ENCODE measurements around the gene H2BW2. TPM values are rescaled to one million over a fixed set of nuclear protein-coding genes. Genes with fewer than 3 reads are reported as not detected.

H2BW2 gene
- not detected for total RNA-seq

DNA sequence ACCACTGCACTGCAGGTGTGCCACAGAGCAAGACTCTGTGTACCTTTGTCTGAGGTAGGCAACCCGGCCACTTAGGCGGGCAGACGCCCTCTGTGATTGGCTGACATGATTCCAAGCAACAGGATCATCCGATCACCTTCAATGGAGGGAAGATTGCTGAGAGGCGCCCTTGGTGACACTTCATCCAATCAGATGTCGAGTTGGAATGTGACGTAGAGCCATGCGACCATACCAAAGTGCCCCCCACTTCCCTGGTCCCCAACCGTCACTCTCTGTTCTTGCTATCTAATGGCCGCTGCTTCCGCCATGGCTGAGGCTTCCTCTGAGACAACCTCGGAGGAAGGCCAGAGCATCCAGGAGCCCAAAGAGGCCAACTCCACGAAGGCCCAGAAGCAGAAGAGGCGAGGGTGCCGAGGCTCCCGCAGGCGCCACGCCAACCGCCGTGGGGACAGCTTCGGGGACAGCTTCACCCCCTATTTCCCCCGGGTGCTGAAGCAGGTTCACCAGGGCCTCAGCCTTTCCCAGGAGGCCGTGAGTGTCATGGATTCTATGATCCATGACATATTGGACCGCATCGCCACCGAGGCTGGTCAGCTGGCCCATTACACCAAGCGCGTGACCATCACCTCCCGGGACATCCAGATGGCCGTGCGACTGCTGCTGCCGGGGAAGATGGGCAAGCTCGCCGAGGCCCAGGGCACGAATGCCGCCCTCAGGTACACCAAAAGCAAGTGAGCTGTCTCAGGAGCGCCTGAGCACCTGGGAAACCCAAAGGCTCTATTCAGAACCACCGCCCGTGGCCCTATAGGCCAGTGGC is at the start of gene H2BW2:
Gene H2BW2, plus strand, starts transcription at position 268 of the 817 bp plus-strand sequence. Its CDS starts 39 bp downstream, at position 307.
- intact Hi-C loops (cut with DNase I), result no loop called here
- Histone ChIP-seq H3K36me3 (no peaks in the 10 kb centered on the region), H3K4me1 (no peaks in the 10 kb centered on the region), H3K4me3 (no peak within 1 kb of the TSS), H3K27me3 (peaks cover 0 to 4% (median 0%) of the 10 kb centered on the region in 4 donors), H3K9me3 (no peaks in the 10 kb centered on the region), H3K27ac (replicated peaks in 1 of 4) (no peak within 1 kb of the TSS)
- DNase-seq (ENCODE audit: extremely low spot score), result no peak
- TF ChIP-seq POLR2AphosphoS5 (IDR thresholded peaks at IDR 0.05) (no peak), POLR2A (IDR thresholded peaks at IDR 0.05; ENCODE audit: low read depth) (no peak), CTCF (IDR thresholded peaks at IDR 0.05) (no peak), EP300 (IDR thresholded peaks at IDR 0.05) (no peak)
- 90% methylated on average over 31 of the region's 39 CpGs for WGBS

GRCh38 chrX:103999234-103999633 is 40.5 kb upstream of the H2BW2 start:
- no peak overlapping the region for H3K4me3 ChIP-seq
- peaks cover 0 to under 1% (median 0%) of the 10 kb centered on the region in 4 donors for H3K27me3 ChIP-seq
- WGBS, result 48% methylated on average over 5 of the region's 5 CpGs
- TF ChIP-seq POLR2A (IDR thresholded peaks at IDR 0.05; ENCODE audit: low read depth), result no peak
- no peak for TF ChIP-seq POLR2AphosphoS5 (IDR thresholded peaks at IDR 0.05)
- TF ChIP-seq CTCF (IDR thresholded peaks at IDR 0.05), result no peak
- TF ChIP-seq EP300 (IDR thresholded peaks at IDR 0.05), result no peak
- no peak for DNase-seq (ENCODE audit: extremely low spot score)
- H3K27ac ChIP-seq (replicated peaks in 1 of 4), result no peak overlapping the region
- intact Hi-C loops (cut with DNase I), result no loop called here
- H3K4me1 ChIP-seq, result no peaks in the 10 kb centered on the region
- no peaks in the 10 kb centered on the region for H3K36me3 ChIP-seq
- no peaks in the 10 kb centered on the region for H3K9me3 ChIP-seq

DNA sequence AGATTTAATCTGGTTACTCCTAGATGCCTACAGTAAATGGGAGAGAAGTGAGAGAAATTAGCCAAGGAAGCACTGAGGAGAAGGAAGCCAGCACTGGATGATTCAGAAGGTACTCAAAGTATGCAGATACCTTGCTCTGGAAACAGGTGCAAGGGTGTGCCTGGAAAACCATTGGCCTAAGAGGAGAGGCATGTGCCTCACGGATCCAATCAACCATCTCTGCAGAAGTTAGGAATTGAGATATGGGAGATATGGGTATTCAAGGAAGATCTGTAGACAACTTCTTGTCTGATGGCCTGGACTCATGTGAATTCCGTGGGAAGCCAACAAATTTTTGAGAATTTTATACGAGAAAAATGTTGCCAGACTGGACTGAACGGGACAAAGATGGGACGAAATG is 30.9 kb upstream of the H2BW2 start:
- H3K9me3 ChIP-seq, result no peaks in the 10 kb centered on the region
- DNase-seq (ENCODE audit: extremely low spot score), result no peak
- intact Hi-C loops (cut with DNase I), result no loop called here
- TF ChIP-seq POLR2AphosphoS5 (IDR thresholded peaks at IDR 0.05) (no peak), CTCF (IDR thresholded peaks at IDR 0.05) (no peak), POLR2A (IDR thresholded peaks at IDR 0.05; ENCODE audit: low read depth) (no peak), EP300 (IDR thresholded peaks at IDR 0.05) (no peak)
- no peak overlapping the region for H3K27ac ChIP-seq (replicated peaks in 1 of 4)
- no peaks in the 10 kb centered on the region for H3K36me3 ChIP-seq
- no peak overlapping the region for H3K4me3 ChIP-seq
- WGBS, result 58% methylated on average over 5 of the region's 5 CpGs
- H3K27me3 ChIP-seq, result peaks cover 0 to 5% (median 0%) of the 10 kb centered on the region in 4 donors
- no peaks in the 10 kb centered on the region for H3K4me1 ChIP-seq

- WGBS, result 91% methylated on average over 17 of the region's 24 CpGs
- Histone ChIP-seq H3K27me3 (no peaks in the 10 kb centered on the region), H3K9me3 (no peaks in the 10 kb centered on the region), H3K27ac (replicated peaks in 1 of 4) (no peak overlapping the region), H3K4me1 (no peaks in the 10 kb centered on the region), H3K4me3 (no peak overlapping the region), H3K36me3 (no peaks in the 10 kb centered on the region)
- DNase-seq (ENCODE audit: extremely low spot score), result no peak
- intact Hi-C loops (cut with DNase I), result no loop called here
- TF ChIP-seq CTCF (IDR thresholded peaks at IDR 0.05) (no peak), EP300 (IDR thresholded peaks at IDR 0.05) (no peak), POLR2A (IDR thresholded peaks at IDR 0.05; ENCODE audit: low read depth) (no peak), POLR2AphosphoS5 (IDR thresholded peaks at IDR 0.05) (no peak)
Observed at GRCh38 chrX:104013158-104013557, 26.6 kb upstream of the H2BW2 start.

Data from esophagus muscularis mucosa (tissue), 4 donors.